Ishikawa (cell line): ENCODE measurements around the gene OR2H1.

Experiments
- EP300 ChIP-seq: IDR thresholded peaks from 2 replicates; pipeline ENCODE4 v1.6.1; 2012; ENCODE audit warnings: borderline replicate concordance
- REST ChIP-seq: IDR thresholded peaks from 2 replicates; pipeline ENCODE4 v1.6.1; 2012; ENCODE audit warnings: low read depth, mild to moderate bottlenecking
- TAF1 ChIP-seq: IDR thresholded peaks from 2 replicates; pipeline ENCODE4 v1.6.1; 2012; ENCODE audit warnings: low read depth, mild to moderate bottlenecking

- TF ChIP-seq REST (no peak), EP300 (no peak), TAF1 (no peak)
Observed at GRCh38 chr6:29466241-29466640, 9.3 kb downstream of the OR2H1 start.
